NCI-H460 (cell line): ENCODE measurements around the gene ADK. TPM values are rescaled to one million over a fixed set of nuclear protein-coding genes. Genes with fewer than 3 reads are reported as not detected.

ENCODE experiments used
- DNase-seq: peaks from one replicate; pipeline ENCODE4 v3.0.0-alpha.2; 2016; ENCODE audit warnings: low read depth; ENCODE audit errors: extremely low read depth
- total RNA-seq: library from RNA; depleted of rRNA; stranded (reverse); fragments of >200 nt; shearing (Covaris generic); gene quantifications from 2 replicates; pipeline ENCODE4 v1.2.3, GENCODE V29; 2014

The ADK gene
- total RNA-seq, 1 experiment from 2014 or later, result 50.2 TPM

- no peak for DNase-seq
Observed at GRCh38 chr10:74400186-74400585, 249.2 kb downstream of the ADK start.

GRCh38 chr10:74406006-74406405 is 255.0 kb downstream of the ADK start:
- no peak for DNase-seq

- no peak for DNase-seq
Observed at GRCh38 chr10:74415146-74415839, 264.3 kb downstream of the ADK start.

GRCh38 chr10:74417397-74417796 is 266.4 kb downstream of the ADK start:
- DNase-seq, result no peak

- no peak for DNase-seq
Observed at GRCh38 chr10:74418285-74418872, 267.4 kb downstream of the ADK start.

- no peak for DNase-seq
Observed at GRCh38 chr10:74419491-74419951, 268.5 kb downstream of the ADK start.

GRCh38 chr10:74419958-74420375 is 268.9 kb downstream of the ADK start:
- peak; percentile 18 for DNase-seq

- no peak for DNase-seq
Observed at GRCh38 chr10:74424565-74424964, 273.5 kb downstream of the ADK start.

GRCh38 chr10:74425456-74426001 is 274.5 kb downstream of the ADK start:
- no peak for DNase-seq

GRCh38 chr10:74431816-74432215 is 280.8 kb downstream of the ADK start:
- no peak for DNase-seq

GRCh38 chr10:74432841-74433594 is 282.0 kb downstream of the ADK start:
- peak; percentile 8 for DNase-seq

- DNase-seq, result no peak
Observed at GRCh38 chr10:74433595-74433956, 282.6 kb downstream of the ADK start.

GRCh38 chr10:74433993-74434392 is 283.0 kb downstream of the ADK start:
- DNase-seq, result no peak

- DNase-seq, result no peak
Observed at GRCh38 chr10:74434547-74434946, 283.5 kb downstream of the ADK start.

GRCh38 chr10:74436523-74437170 is 285.6 kb downstream of the ADK start:
- DNase-seq, result no peak

- DNase-seq, result no peak
Observed at GRCh38 chr10:74437822-74438221, 286.8 kb downstream of the ADK start.

- DNase-seq, result no peak
Observed at GRCh38 chr10:74439213-74439612, 288.2 kb downstream of the ADK start.

- DNase-seq, result no peak
Observed at GRCh38 chr10:74445493-74445892, 294.5 kb downstream of the ADK start.

GRCh38 chr10:74450602-74451001 is 299.6 kb downstream of the ADK start:
- no peak for DNase-seq

GRCh38 chr10:74451127-74451829 is 300.3 kb downstream of the ADK start:
- no peak for DNase-seq
